H1 (cell line): Measurements from ENCODE around the gene AEBP1. TPM values are rescaled to one million over a fixed set of nuclear protein-coding genes. Genes with fewer than 3 reads are reported as not detected.

Source experiments
- CTCF ChIA-PET: fragments of 300-600 bp; sonication (Branson Sonifier 250); formaldehyde crosslinking; loops from one replicate; lab custom pipeline; 2021; ENCODE audit not compliant: partially characterized antibody; lab: Charles Lee
- POLR2A ChIA-PET: fragments of 300-600 bp; sonication (Branson Sonifier 250); formaldehyde crosslinking; loops from one replicate; lab custom pipeline; 2021; ENCODE audit warnings: inconsistent platforms; ENCODE audit not compliant: partially characterized antibody; lab: Charles Lee
- DNase-seq, 2 experiments: peaks; one replicate each; pipeline versions ENCODE4 v3.0.0 to v3.0.0-alpha.2; 2010 to 2022; ENCODE audit warnings: low spot score in 2 of 2, low read depth in 1 of 2, mixed read lengths in 1 of 2
- FAIRE-seq: peaks from 2 replicates; lab custom pipeline; 2011; peaks lifted over from hg19 to GRCh38; lab: Jason Lieb, UNC
- H2AFZ ChIP-seq: 2 replicates; pipeline ENCODE4 v1.8.1; 2012; ENCODE audit warnings: low read length, inconsistent platforms
- H2AK5ac ChIP-seq: 2 replicates; pipeline ENCODE4 v1.6.1; 2013; ENCODE audit warnings: low read depth, low read length
- H2BK120ac ChIP-seq: replicated peaks from 2 replicates; pipeline ENCODE3; 2013; ENCODE audit warnings: low read depth, low read length, inconsistent platforms
- H2BK12ac ChIP-seq: 2 replicates; pipeline ENCODE4 v1.6.1; 2013; ENCODE audit warnings: low read depth, low read length
- H2BK15ac ChIP-seq: 2 replicates; pipeline ENCODE4 v1.6.1; 2013; ENCODE audit warnings: low read length
- H2BK20ac ChIP-seq: 2 replicates; pipeline ENCODE4 v1.6.1; 2013; ENCODE audit warnings: low read length
- H2BK5ac ChIP-seq: 2 replicates; pipeline ENCODE4 v1.6.1; 2013; ENCODE audit warnings: low read depth, low read length
- H3K14ac ChIP-seq: 2 replicates; pipeline ENCODE4 v1.6.1; 2013; ENCODE audit warnings: inconsistent platforms; ENCODE audit not compliant: insufficient read length
- H3K18ac ChIP-seq: 2 replicates; pipeline ENCODE4 v1.6.1; 2013; ENCODE audit warnings: low read length; ENCODE audit errors: extremely low read depth
- H3K23ac ChIP-seq: 2 replicates; pipeline ENCODE4 v1.6.1; 2013; ENCODE audit warnings: inconsistent platforms; ENCODE audit not compliant: insufficient read length
- H3K23me2 ChIP-seq: 2 replicates; pipeline ENCODE4 v1.6.1; 2013; ENCODE audit warnings: low read depth, low read length
- H3K27ac ChIP-seq: 2 replicates; pipeline ENCODE4 v1.6.1; 2011; ENCODE audit warnings: low read depth, low read length, inconsistent platforms
- H3K27me3 ChIP-seq, 4 experiments: replicated peaks in 1 of 4; 1 replicate in 1 of 4; 2 replicates in 3 of 4; pipeline versions ENCODE4 v1.6.1 to v1.8.1; 2011 to 2013; ENCODE audit warnings: low read length in 3 of 4, mild to moderate bottlenecking in 3 of 4, inconsistent platforms in 2 of 4, mixed read lengths in 2 of 4, moderate library complexity in 1 of 4; ENCODE audit not compliant: control insufficient read depth in 3 of 4, insufficient read depth in 3 of 4; ENCODE audit errors: extremely low read depth in 1 of 4
- H3K36me3 ChIP-seq, 4 experiments: 2 replicates each; pipeline versions ENCODE4 v1.6.1 to v1.8.1; 2011 to 2013; ENCODE audit warnings: mild to moderate bottlenecking in 4 of 4, low read length in 3 of 4, moderate library complexity in 2 of 4, control low read depth in 1 of 4, inconsistent platforms in 1 of 4; ENCODE audit not compliant: insufficient read depth in 4 of 4, control insufficient read depth in 2 of 4
- H3K4ac ChIP-seq: replicated peaks from 2 replicates; pipeline ENCODE3; 2013; ENCODE audit warnings: low read length, low read depth, mixed read lengths, inconsistent platforms; ENCODE audit not compliant: insufficient read length
- H3K4me1 ChIP-seq, 4 experiments: replicated peaks in 1 of 4; 1 replicate in 1 of 4; 2 replicates in 3 of 4; pipeline versions ENCODE4 v1.6.1 to v1.8.1; 2011 to 2013; ENCODE audit warnings: low read length in 3 of 4, inconsistent platforms in 2 of 4, mixed read lengths in 1 of 4; ENCODE audit not compliant: insufficient read depth in 4 of 4, control insufficient read depth in 3 of 4
- H3K4me2 ChIP-seq, 2 experiments: 2 replicates each; pipeline versions ENCODE4 v1.6.1 to v1.8.1; 2011 to 2013; ENCODE audit warnings: low read depth in 2 of 2, low read length in 2 of 2, control low read depth in 1 of 2, inconsistent platforms in 1 of 2, mild to moderate bottlenecking in 1 of 2; ENCODE audit not compliant: insufficient read depth in 1 of 2
- H3K4me3 ChIP-seq, 4 experiments: fragments of 200-600, 300-600 bp in 1 of 4; sonication (generic), shearing (Covaris generic), sonication (Bioruptor Twin) in 1 of 4; 2 replicates each; pipeline versions ENCODE4 v1.5.1 to v1.8.1; 2011 to 2016; ENCODE audit warnings: low read length in 4 of 4, low read depth in 3 of 4, control low read depth in 2 of 4, inconsistent platforms in 2 of 4, mild to moderate bottlenecking in 2 of 4, mixed read lengths in 1 of 4, moderate library complexity in 1 of 4; ENCODE audit not compliant: insufficient read depth in 2 of 4; ENCODE audit errors: extremely low read depth in 1 of 4
- H3K56ac ChIP-seq: replicated peaks from 2 replicates; pipeline ENCODE3; 2013; ENCODE audit warnings: low read depth, mild to moderate bottlenecking, mixed read lengths, low read length, inconsistent platforms; ENCODE audit not compliant: insufficient read length
- H3K79me1 ChIP-seq: 2 replicates; pipeline ENCODE4 v1.6.1; 2013; ENCODE audit warnings: low read depth, low read length, control low read depth
- H3K79me2 ChIP-seq, 2 experiments: 2 replicates each; pipeline versions ENCODE4 v1.6.1 to v1.8.1; 2012 to 2013; ENCODE audit warnings: low read length in 2 of 2, mild to moderate bottlenecking in 2 of 2, inconsistent platforms in 1 of 2; ENCODE audit not compliant: insufficient read depth in 2 of 2, control insufficient read depth in 1 of 2
- H3K9ac ChIP-seq, 4 experiments: replicated peaks in 1 of 4; 1 replicate in 1 of 4; 2 replicates in 3 of 4; pipeline versions ENCODE4 v1.6.1 to v1.8.1; 2011 to 2013; ENCODE audit warnings: low read depth in 3 of 4, low read length in 3 of 4, control low read depth in 2 of 4, mild to moderate bottlenecking in 2 of 4, moderate library complexity in 2 of 4, inconsistent platforms in 1 of 4; ENCODE audit errors: extremely low read depth in 1 of 4
- H3K9me3 ChIP-seq, 2 experiments: 2 replicates each; pipeline versions ENCODE4 v1.6.1 to v1.8.1; 2012 to 2013; ENCODE audit warnings: mild to moderate bottlenecking in 2 of 2, moderate library complexity in 2 of 2, control low read depth in 1 of 2, inconsistent platforms in 1 of 2, low read depth in 1 of 2, low read length in 1 of 2, mixed read lengths in 1 of 2; ENCODE audit not compliant: insufficient read depth in 2 of 2
- H4K20me1 ChIP-seq, 2 experiments: replicated peaks in 1 of 2; 2 replicates each; pipeline versions ENCODE3 to v1.8.1; 2011 to 2013; ENCODE audit warnings: inconsistent platforms in 2 of 2, low read length in 2 of 2, mild to moderate bottlenecking in 1 of 2; ENCODE audit not compliant: insufficient read depth in 2 of 2, control insufficient read depth in 1 of 2
- H4K5ac ChIP-seq: 2 replicates; pipeline ENCODE4 v1.6.1; 2013; ENCODE audit warnings: low read length, low read depth, mixed read lengths, inconsistent platforms; ENCODE audit not compliant: insufficient read length
- H4K8ac ChIP-seq: 2 replicates; pipeline ENCODE4 v1.8.0; 2013; ENCODE audit warnings: mild to moderate bottlenecking, moderate library complexity, low read length, inconsistent platforms; ENCODE audit not compliant: insufficient read depth; ENCODE audit errors: extremely low read depth
- H4K91ac ChIP-seq: replicated peaks from 2 replicates; pipeline ENCODE3; 2013; ENCODE audit warnings: low read length, mixed read lengths, inconsistent platforms; ENCODE audit not compliant: insufficient read length
- CBX5 ChIP-seq: fragments of 300-800, 300-1000 bp; sonication (generic); IDR thresholded peaks from 2 replicates; pipeline ENCODE4 v1.7.1; 2016; ENCODE audit warnings: antibody characterized with exemption, low read length, low read depth
- CTBP2 ChIP-seq: IDR thresholded peaks from 2 replicates; pipeline ENCODE4 v1.7.0; 2011; ENCODE audit warnings: borderline replicate concordance, mild to moderate bottlenecking, moderate library complexity, mixed read lengths, low read length; ENCODE audit not compliant: insufficient read depth, insufficient read length
- GTF2F1 ChIP-seq: IDR thresholded peaks from 2 replicates; pipeline ENCODE4 v1.6.1; 2012; ENCODE audit warnings: low read depth, low read length, improper control_type of control experiment, borderline replicate concordance
- HDAC2 ChIP-seq, 2 experiments: fragments of 300-600 bp in 1 of 2; sonication (generic) in 1 of 2; IDR thresholded peaks; 2 replicates each; pipeline ENCODE4 v1.6.1; 2011 to 2012; ENCODE audit warnings: low read depth in 2 of 2, low read length in 2 of 2, mild to moderate bottlenecking in 2 of 2, moderate library complexity in 2 of 2, borderline replicate concordance in 1 of 2, inconsistent platforms in 1 of 2
- HDAC6 ChIP-seq: IDR thresholded peaks from one replicate; pipeline ENCODE4 v1.7.1; 2012; ENCODE audit warnings: low read depth, mild to moderate bottlenecking, inconsistent platforms, low read length, moderate library complexity
- POLR2A ChIP-seq, 2 experiments: IDR thresholded peaks; 1 replicate in 1 of 2; 2 replicates in 1 of 2; pipeline ENCODE4 v1.6.1; 2011; ENCODE audit warnings: low read depth in 2 of 2, low read length in 2 of 2, mild to moderate bottlenecking in 2 of 2; ENCODE audit errors: control extremely low read depth in 1 of 2
- SIX5 ChIP-seq: IDR thresholded peaks from 2 replicates; pipeline ENCODE4 v1.6.1; 2011; ENCODE audit warnings: mild to moderate bottlenecking, low read depth, low read length
- SP1 ChIP-seq: IDR thresholded peaks from 2 replicates; pipeline ENCODE4 v1.6.1; 2011; ENCODE audit warnings: low read depth, low read length
- TBP ChIP-seq: IDR thresholded peaks from 2 replicates; pipeline ENCODE4 v1.6.1; 2011; ENCODE audit warnings: low read depth, low read length, improper control_type of control experiment
- TCF12 ChIP-seq: IDR thresholded peaks from 2 replicates; pipeline ENCODE4 v1.6.1; 2011; ENCODE audit warnings: low read depth, mild to moderate bottlenecking, low read length
- WGBS, 2 experiments: shearing (Covaris generic) in 1 of 2; methylation state at CpG; one replicate each; pipeline versions ENCODE4 v1.1.6 to v1.1.7; 2013 to 2015; ENCODE audit warnings: low lambda C conversion rate in 2 of 2, mixed read lengths in 2 of 2, inconsistent platforms in 1 of 2, low coverage in 1 of 2, missing lambda C conversion rate in 1 of 2; ENCODE audit not compliant: insufficient replicate concordance in 2 of 2, insufficient coverage in 1 of 2, insufficient read length in 1 of 2; ENCODE audit errors: extremely low coverage in 1 of 2, missing lambda C conversion rate in 1 of 2; 5-methylcytosine and 5-hydroxymethylcytosine counted together
- polyA plus RNA-seq, 7 experiments: library from polyadenylated mRNA; depleted of rRNA in 3 of 7; stranded (reverse) in 5 of 7; unstranded in 2 of 7; fragments of >200 nt in 5 of 7; fragments of 200-250 nt in 2 of 7; gene quantifications; 1 replicate in 5 of 7; 2 replicates in 1 of 7; 4 replicates in 1 of 7; pipeline versions ENCODE4 v1.2.1 to v1.2.3, GENCODE V29; 2011 to 2013; ENCODE audit warnings: missing spikeins in 2 of 7, mixed read lengths in 2 of 7
- total RNA-seq: library from RNA; stranded (reverse); fragmentation: NEBNext Ultra II Directional; extraction: Animal tissue kit (Norgen Biotek cat#: 25700); gene quantifications from 2 replicates; pipeline ENCODE4 v1.2.1, GENCODE V29; 2021

AEBP1 gene
- total and polyA plus RNA-seq, 2 of the 8 experiments (the other 6 are each of a cell fraction or from before 2014, with no cell fraction given), result 10.4 to 41.2 TPM

GRCh38 chr7:44132039-44132438 lies 27.9 kb downstream of the AEBP1 start:
- ChIA-PET CTCF (interaction anchor here (0.8 to 4.2 kb wide), 20 partner anchors 8 to 176 kb away, joined by 3 to 45 read pairs (median 5); partner anchors contain the start of gene YKT6), POLR2A (interaction anchor here (1.0 to 2.1 kb wide), 4 partner anchors 9 to 66 kb away, joined by 3 to 9 read pairs (median 4); partner anchors contain the start of gene POLD2)
- no peak overlapping the region for H3K18ac ChIP-seq
- H3K27me3 ChIP-seq, result peaks cover 0 to 16% (median 6%) of the 10 kb centered on the region in 4 experiments; a peak in 6 of 7 replicates
- no peak overlapping the region for H3K4me3 ChIP-seq
- no peak overlapping the region for H4K8ac ChIP-seq
- H3K9me3 ChIP-seq, result no peaks in the 10 kb centered on the region
- TF ChIP-seq SIX5 (no peak), TBP (no peak), GTF2F1 (no peak), CTBP2 (no peak), SP1 (no peak), HDAC2 (IDR thresholded peaks at IDR 0.05; ENCODE audit: borderline replicate concordance in 1 of 2, low read depth in 2 of 2, low read length in 2 of 2) (no peak), TCF12 (no peak), CBX5 (no peak), POLR2A (IDR thresholded peaks at IDR 0.05; ENCODE audit: control extremely low read depth in 1 of 2, low read depth in 2 of 2, low read length in 2 of 2) (no peak), HDAC6 (no peak)
- H4K5ac ChIP-seq, result no peak overlapping the region
- no peaks in the 10 kb centered on the region for H3K79me2 ChIP-seq
- H3K23me2 ChIP-seq, result no peaks in the 10 kb centered on the region; the same call in 1 of the 2 replicates
- H3K9ac ChIP-seq, result no peak overlapping the region
- no peak overlapping the region for H3K14ac ChIP-seq
- H2BK15ac ChIP-seq, result no peak overlapping the region
- WGBS, 2 experiments, result 92% methylated on average over 2 of the region's 2 CpGs; no CpG with 5 or more reads in 1 of the 2 experiments
- FAIRE-seq (no peak), DNase-seq (no peak)
- H3K4ac ChIP-seq, result no peak overlapping the region
- no peak overlapping the region for H3K27ac ChIP-seq
- no peak overlapping the region for H2BK12ac ChIP-seq
- no peaks in the 10 kb centered on the region for H3K36me3 ChIP-seq
- peak overlapping the region; percentile 43; the same call in 1 of the 2 replicates for H2AK5ac ChIP-seq
- no peak overlapping the region for H4K91ac ChIP-seq
- H3K4me2 ChIP-seq, result 0 out of 4 replicates have a peak overlapping the region, but pooled peaks of 1 of the 2 experiments have one; percentile 11
- H2AFZ ChIP-seq, result no peak overlapping the region
- peaks cover 0 to 12% (median 3%) of the 10 kb centered on the region in 4 experiments; a peak in 4 of 7 replicates for H3K4me1 ChIP-seq
- H4K20me1 ChIP-seq, result peaks cover 0 to 2% of the 10 kb centered on the region in 2 experiments
- H2BK20ac ChIP-seq, result no peak overlapping the region
- H3K56ac ChIP-seq, result no peak overlapping the region
- no peak overlapping the region for H2BK120ac ChIP-seq
- no peak overlapping the region for H2BK5ac ChIP-seq
- H3K23ac ChIP-seq, result no peak overlapping the region
- no peaks in the 10 kb centered on the region for H3K79me1 ChIP-seq
